ENCODE data around the gene OR4P4. TPM values are rescaled to one million over a fixed set of nuclear protein-coding genes. Genes with fewer than 3 reads are reported as not detected.

Gene OR4P4
- not detected for total RNA-seq

- intact Hi-C loops (cut with DNase I; ENCODE audit: low total_unique reads) = no loop called here
- H3K4me1 ChIP-seq = no peaks in the 10 kb centered on the region
- no peaks in the 10 kb centered on the region for H3K27me3 ChIP-seq
- no peak for TF ChIP-seq CTCF (IDR thresholded peaks at IDR 0.05)
- no peak for TF ChIP-seq POLR2A (IDR thresholded peaks at IDR 0.05)
- H3K36me3 ChIP-seq = no peaks in the 10 kb centered on the region
- no peak for DNase-seq
- no peaks in the 10 kb centered on the region for H3K9me3 ChIP-seq
- no peak within 1 kb of the TSS for H3K4me3 ChIP-seq
- H3K27ac ChIP-seq = no peak within 1 kb of the TSS
Observed at GRCh38 chr11:55634813-55635212, at the start of gene OR4P4. Gene OR4P4, plus strand, starts transcription at chr11:55635113.

- Histone ChIP-seq H3K9me3 (no peaks in the 10 kb centered on the region), H3K27me3 (no peaks in the 10 kb centered on the region), H3K36me3 (no peaks in the 10 kb centered on the region), H3K4me1 (no peaks in the 10 kb centered on the region), H3K4me3 (no peak within 1 kb of the TSS), H3K27ac (no peak within 1 kb of the TSS)
- DNase-seq = no peak
- intact Hi-C loops (cut with DNase I; ENCODE audit: low total_unique reads) = no loop called here
- no peak for TF ChIP-seq CTCF (IDR thresholded peaks at IDR 0.05)
Observed at GRCh38 chr11:55607545-55607944, 27.4 kb upstream of the OR4P4 start, which contains the start of gene OR4C11. Gene OR4C11, minus strand, starts transcription at chr11:55607645. Its CDS starts 3,272 bp downstream, at chr11:55604373.

- TF ChIP-seq CTCF (IDR thresholded peaks at IDR 0.05) (no peak), POLR2A (IDR thresholded peaks at IDR 0.05) (no peak)
Observed at GRCh38 chr11:55624531-55624930, 10.4 kb upstream of the OR4P4 start.

GRCh38 chr11:55648027-55648426 lies 13.1 kb downstream of the OR4P4 start, which contains the start of gene OR4S2:
Gene OR4S2, plus strand, starts transcription at chr11:55648327. Its CDS starts 2,577 bp downstream, at chr11:55650904.
- Histone ChIP-seq H3K9me3 (no peaks in the 10 kb centered on the region), H3K4me3 (no peak within 1 kb of the TSS), H3K27ac (no peak within 1 kb of the TSS), H3K4me1 (no peaks in the 10 kb centered on the region), H3K27me3 (no peaks in the 10 kb centered on the region), H3K36me3 (no peaks in the 10 kb centered on the region)
- intact Hi-C loops (cut with DNase I; ENCODE audit: low total_unique reads) = no loop called here
- DNase-seq = no peak
- TF ChIP-seq POLR2A (IDR thresholded peaks at IDR 0.05) (no peak), CTCF (IDR thresholded peaks at IDR 0.05) (no peak)

More at GRCh38 chr11:55624531-55624930, 10.4 kb upstream of the OR4P4 start:
- Histone ChIP-seq H3K27ac (no peak overlapping the region), H3K9me3 (no peaks in the 10 kb centered on the region), H3K4me3 (no peak overlapping the region), H3K27me3 (no peaks in the 10 kb centered on the region), H3K4me1 (no peaks in the 10 kb centered on the region), H3K36me3 (no peaks in the 10 kb centered on the region)
- intact Hi-C loops (cut with DNase I; ENCODE audit: low total_unique reads) = no loop called here
- DNase-seq = no peak

- no peak for TF ChIP-seq POLR2A (IDR thresholded peaks at IDR 0.05)
- Histone ChIP-seq H3K9me3 (no peaks in the 10 kb centered on the region), H3K27me3 (no peaks in the 10 kb centered on the region), H3K4me3 (no peak overlapping the region), H3K4me1 (no peaks in the 10 kb centered on the region), H3K36me3 (no peaks in the 10 kb centered on the region), H3K27ac (no peak overlapping the region)
- intact Hi-C loops (cut with DNase I; ENCODE audit: low total_unique reads) = no loop called here
- DNase-seq = no peak
Observed at GRCh38 chr11:55652560-55652959, 17.6 kb downstream of the OR4P4 start.

- H3K27ac ChIP-seq = no peak overlapping the region
- DNase-seq = no peak
- intact Hi-C loops (cut with DNase I; ENCODE audit: low total_unique reads) = no loop called here
- H3K4me3 ChIP-seq = no peak overlapping the region
- H3K36me3 ChIP-seq = no peaks in the 10 kb centered on the region
- TF ChIP-seq CTCF (IDR thresholded peaks at IDR 0.05) = no peak
- no peak for TF ChIP-seq POLR2A (IDR thresholded peaks at IDR 0.05)
- H3K27me3 ChIP-seq = no peaks in the 10 kb centered on the region
- no peaks in the 10 kb centered on the region for H3K4me1 ChIP-seq
- no peaks in the 10 kb centered on the region for H3K9me3 ChIP-seq
Observed at GRCh38 chr11:55655096-55655495, 20.2 kb downstream of the OR4P4 start.
